Caco-2 (cell line): ENCODE data around the gene GRIA1. TPM values are rescaled to one million over a fixed set of nuclear protein-coding genes. Genes with fewer than 3 reads are reported as not detected.

Source experiments
- BruUV-seq: library from RNA; stranded (reverse); fragments of 400-500 nt; replicated peaks from 2 replicates; lab custom pipeline; 2021; lab: Mats Ljungman, UMichigan
- CTCF ChIA-PET: fragments of 300-600 bp; sonication (Branson Sonifier 250); formaldehyde crosslinking; loops from one replicate; lab custom pipeline; 2022; ENCODE audit warnings: antibody characterized with exemption; lab: Charles Lee
- POLR2A ChIA-PET: fragments of 300-600 bp; sonication (Branson Sonifier 250); formaldehyde crosslinking; loops from one replicate; lab custom pipeline; 2022; ENCODE audit warnings: antibody characterized with exemption; lab: Charles Lee
- DNase-seq, 2 experiments: peaks; one replicate each; pipeline versions ENCODE4 v3.0.0 to v3.0.0-alpha.2; 2020 to 2022
- H3K27me3 ChIP-seq: replicated peaks from 2 replicates; pipeline ENCODE4 v1.6.0; 2011; ENCODE audit warnings: low read length; ENCODE audit not compliant: control insufficient read depth, insufficient read depth
- H3K36me3 ChIP-seq: 2 replicates; pipeline ENCODE4 v1.5.1; 2011; ENCODE audit warnings: low read length; ENCODE audit not compliant: control insufficient read depth, insufficient read depth
- H3K4me1 ChIP-seq: fragments of 250-450 bp; sonication (Bioruptor Pico); 2 replicates; pipeline ENCODE4 v1.5.1; 2020; ENCODE audit warnings: mild to moderate bottlenecking
- H3K4me3 ChIP-seq: 2 replicates; pipeline ENCODE4 v1.5.1; 2011; ENCODE audit warnings: low read depth, mild to moderate bottlenecking, control low read depth, low read length
- H3K9me3 ChIP-seq: fragments of 250-450 bp; sonication (Bioruptor Pico); 2 replicates; pipeline ENCODE4 v1.5.1; 2020; ENCODE audit warnings: mild to moderate bottlenecking, moderate library complexity
- H3K27ac Mint-ChIP-seq: one replicate; pipeline ENCODE4 v1.8.0; 2022; ENCODE audit warnings: mixed read lengths; ENCODE audit not compliant: unreplicated experiment
- H3K27me3 Mint-ChIP-seq: one replicate; pipeline ENCODE4 v1.8.0; 2022; ENCODE audit warnings: mixed read lengths; ENCODE audit not compliant: insufficient read depth, unreplicated experiment
- H3K36me3 Mint-ChIP-seq: one replicate; pipeline ENCODE4 v1.8.0; 2022; ENCODE audit warnings: mild to moderate bottlenecking, mixed read lengths; ENCODE audit not compliant: insufficient read depth, unreplicated experiment
- H3K4me1 Mint-ChIP-seq: one replicate; pipeline ENCODE4 v1.8.0; 2022; ENCODE audit warnings: low read depth, mixed read lengths; ENCODE audit not compliant: unreplicated experiment
- H3K4me3 Mint-ChIP-seq: one replicate; pipeline ENCODE4 v1.8.0; 2022; ENCODE audit warnings: mild to moderate bottlenecking, moderate library complexity, mixed read lengths; ENCODE audit not compliant: unreplicated experiment
- H3K9me3 Mint-ChIP-seq: one replicate; pipeline ENCODE4 v1.8.0; 2022; ENCODE audit warnings: mixed read lengths; ENCODE audit not compliant: unreplicated experiment
- intact Hi-C: fragments of 100-400 bp; cut with micrococcal nuclease; formaldehyde crosslinking; loops from one replicate; pipeline ENCODE4 v1.10.0; 2022; ENCODE audit not compliant: unreplicated experiment
- total RNA-seq: library from RNA; stranded (reverse); gene quantifications from 2 replicates; pipeline ENCODE4 v1.2.3, GENCODE V29; 2022
- TF ChIP-seq, protein P1 (sequence below), 2 experiments: fragments of 200-600 bp in 1 of 2; IDR thresholded peaks; 1 replicate in 1 of 2; 2 replicates in 1 of 2; pipeline versions ENCODE4 v1.5.1 to v1.8.0; 2011 to 2022; ENCODE audit warnings: antibody characterized with exemption in 1 of 2, control low read depth in 1 of 2, inconsistent platforms in 1 of 2, low read depth in 1 of 2, low read length in 1 of 2, mild to moderate bottlenecking in 1 of 2, moderate library complexity in 1 of 2; ENCODE audit not compliant: insufficient read depth in 1 of 2, severe bottlenecking in 1 of 2, unreplicated experiment in 1 of 2

GRIA1 gene
- total RNA-seq, 1 experiment from 2014 or later, result not detected

DNA sequence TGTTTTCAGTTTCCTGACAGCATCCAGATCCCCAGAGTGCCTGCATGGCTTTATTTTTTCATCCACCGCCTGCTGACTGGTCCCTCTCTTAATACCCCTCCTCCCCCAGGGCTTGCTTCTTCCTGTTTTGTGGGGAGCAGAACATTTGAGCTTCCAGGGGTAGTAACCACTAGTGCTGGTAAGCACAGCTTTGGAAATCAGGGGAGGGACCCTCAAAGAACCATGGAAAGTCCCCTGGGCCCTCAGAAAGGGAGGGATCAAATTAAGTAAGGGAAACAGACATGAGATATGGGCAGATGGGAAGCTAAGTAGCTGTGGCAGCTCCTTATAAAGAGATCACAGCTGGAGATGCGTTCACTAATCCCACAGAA lies 26.8 kb downstream of the GRIA1 start:
- POLR2A ChIA-PET, result no interaction called here
- BruUV-seq, result no TSS peak
- H3K9me3 ChIP-seq, result no peaks in the 10 kb centered on the region
- intact Hi-C loops, result no loop called here
- H3K4me3 ChIP-seq, result no peak overlapping the region
- no peak for DNase-seq
- H3K27me3 ChIP-seq, result no peaks in the 10 kb centered on the region
- CTCF ChIA-PET, result no interaction called here
- H3K27ac Mint-ChIP-seq, result no peak overlapping the region
- TF ChIP-seq, protein P1, sequence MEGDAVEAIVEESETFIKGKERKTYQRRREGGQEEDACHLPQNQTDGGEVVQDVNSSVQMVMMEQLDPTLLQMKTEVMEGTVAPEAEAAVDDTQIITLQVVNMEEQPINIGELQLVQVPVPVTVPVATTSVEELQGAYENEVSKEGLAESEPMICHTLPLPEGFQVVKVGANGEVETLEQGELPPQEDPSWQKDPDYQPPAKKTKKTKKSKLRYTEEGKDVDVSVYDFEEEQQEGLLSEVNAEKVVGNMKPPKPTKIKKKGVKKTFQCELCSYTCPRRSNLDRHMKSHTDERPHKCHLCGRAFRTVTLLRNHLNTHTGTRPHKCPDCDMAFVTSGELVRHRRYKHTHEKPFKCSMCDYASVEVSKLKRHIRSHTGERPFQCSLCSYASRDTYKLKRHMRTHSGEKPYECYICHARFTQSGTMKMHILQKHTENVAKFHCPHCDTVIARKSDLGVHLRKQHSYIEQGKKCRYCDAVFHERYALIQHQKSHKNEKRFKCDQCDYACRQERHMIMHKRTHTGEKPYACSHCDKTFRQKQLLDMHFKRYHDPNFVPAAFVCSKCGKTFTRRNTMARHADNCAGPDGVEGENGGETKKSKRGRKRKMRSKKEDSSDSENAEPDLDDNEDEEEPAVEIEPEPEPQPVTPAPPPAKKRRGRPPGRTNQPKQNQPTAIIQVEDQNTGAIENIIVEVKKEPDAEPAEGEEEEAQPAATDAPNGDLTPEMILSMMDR (IDR thresholded peaks at IDR 0.05; ENCODE audit: insufficient read depth in 1 of 2, low read depth in 1 of 2, low read length in 1 of 2, severe bottlenecking in 1 of 2, unreplicated experiment in 1 of 2), result no peak
- no peaks in the 10 kb centered on the region for H3K4me1 ChIP-seq
- H3K27me3 Mint-ChIP-seq, result no peaks in the 10 kb centered on the region
- no peak overlapping the region for H3K4me3 Mint-ChIP-seq
- H3K36me3 Mint-ChIP-seq, result no peaks in the 10 kb centered on the region
- H3K4me1 Mint-ChIP-seq, result no peaks in the 10 kb centered on the region
- no peaks in the 10 kb centered on the region for H3K9me3 Mint-ChIP-seq
- H3K36me3 ChIP-seq, result no peaks in the 10 kb centered on the region

DNA sequence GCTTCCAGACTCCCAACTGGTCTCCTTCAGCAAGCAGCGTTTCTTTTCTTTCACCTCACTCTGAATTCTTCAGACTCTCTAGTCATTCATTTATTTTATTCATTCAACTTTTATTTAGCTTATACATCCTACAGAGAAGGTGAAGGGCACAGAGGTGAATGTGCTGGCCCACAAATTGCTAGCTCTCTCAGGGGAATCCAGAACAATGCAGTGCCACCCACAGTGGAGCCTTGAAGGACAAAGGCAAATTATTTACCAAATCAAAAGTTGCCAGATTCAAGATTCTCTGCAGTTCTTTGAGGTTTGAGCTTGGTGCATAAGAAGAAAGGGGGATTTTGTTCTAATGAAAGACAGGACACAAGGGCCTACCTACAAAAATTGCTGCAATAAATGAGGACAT lies 29.7 kb downstream of the GRIA1 start:
- no peaks in the 10 kb centered on the region for H3K9me3 Mint-ChIP-seq
- no peaks in the 10 kb centered on the region for H3K36me3 Mint-ChIP-seq
- H3K4me3 Mint-ChIP-seq, result no peak overlapping the region
- no peaks in the 10 kb centered on the region for H3K36me3 ChIP-seq
- ChIA-PET POLR2A (no interaction called here), CTCF (no interaction called here)
- H3K4me3 ChIP-seq, result no peak overlapping the region
- no peaks in the 10 kb centered on the region for H3K4me1 ChIP-seq
- no peaks in the 10 kb centered on the region for H3K4me1 Mint-ChIP-seq
- intact Hi-C loops, result no loop called here
- DNase-seq, result no peak
- no peaks in the 10 kb centered on the region for H3K27me3 ChIP-seq
- no peak overlapping the region for H3K27ac Mint-ChIP-seq
- BruUV-seq, result no TSS peak
- H3K27me3 Mint-ChIP-seq, result peaks cover 2% of the 10 kb centered on the region
- H3K9me3 ChIP-seq, result no peaks in the 10 kb centered on the region
- TF ChIP-seq, protein P1 (IDR thresholded peaks at IDR 0.05; ENCODE audit: insufficient read depth in 1 of 2, low read depth in 1 of 2, low read length in 1 of 2, severe bottlenecking in 1 of 2, unreplicated experiment in 1 of 2), result no peak

GRCh38 chr5:153520952-153521351 lies 30.5 kb downstream of the GRIA1 start:
- POLR2A ChIA-PET, result no interaction called here

More at GRCh38 chr5:153520952-153521351, 30.5 kb downstream of the GRIA1 start:
- Mint-ChIP-seq H3K4me3 (no peak overlapping the region), H3K27ac (no peak overlapping the region), H3K9me3 (no peaks in the 10 kb centered on the region), H3K4me1 (no peaks in the 10 kb centered on the region), H3K36me3 (no peaks in the 10 kb centered on the region), H3K27me3 (peaks cover 2% of the 10 kb centered on the region)
- CTCF ChIA-PET, result no interaction called here
- Histone ChIP-seq H3K9me3 (no peaks in the 10 kb centered on the region), H3K4me3 (no peak overlapping the region), H3K4me1 (no peaks in the 10 kb centered on the region), H3K27me3 (no peaks in the 10 kb centered on the region), H3K36me3 (no peaks in the 10 kb centered on the region)
- BruUV-seq, result no TSS peak
- no peak for DNase-seq
- TF ChIP-seq, protein P1 (IDR thresholded peaks at IDR 0.05; ENCODE audit: insufficient read depth in 1 of 2, low read depth in 1 of 2, low read length in 1 of 2, severe bottlenecking in 1 of 2, unreplicated experiment in 1 of 2), result no peak
- intact Hi-C loops, result no loop called here
